ENCODE results near the gene SIPA1L3. TPM values are rescaled to one million over a fixed set of nuclear protein-coding genes. Genes with fewer than 3 reads are reported as not detected.

The SIPA1L3 gene
- total and polyA plus RNA-seq, 2 experiments from 2014 or later: 15.7 to 54.1 TPM

DNA sequence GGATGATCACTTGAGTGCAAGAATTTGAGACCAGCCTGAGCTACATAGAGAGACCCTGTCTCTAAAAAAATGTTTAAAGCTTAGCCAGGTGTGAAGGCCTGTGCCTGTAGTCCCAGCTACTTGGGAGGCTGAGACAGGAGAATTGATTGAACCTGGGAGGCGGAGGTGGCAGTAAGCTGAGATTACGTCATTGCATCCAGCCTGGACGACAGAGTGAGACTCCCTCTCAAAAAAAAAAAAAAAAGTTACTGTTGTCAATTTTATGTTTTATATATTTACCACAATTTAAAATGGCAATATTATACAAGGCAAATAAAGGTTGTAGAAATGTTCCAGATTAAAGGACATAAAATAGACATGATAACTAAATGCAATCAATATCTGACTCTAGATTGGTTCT lies 29.9 kb upstream of the SIPA1L3 start (continued):
- TF ChIP-seq, protein P1, sequence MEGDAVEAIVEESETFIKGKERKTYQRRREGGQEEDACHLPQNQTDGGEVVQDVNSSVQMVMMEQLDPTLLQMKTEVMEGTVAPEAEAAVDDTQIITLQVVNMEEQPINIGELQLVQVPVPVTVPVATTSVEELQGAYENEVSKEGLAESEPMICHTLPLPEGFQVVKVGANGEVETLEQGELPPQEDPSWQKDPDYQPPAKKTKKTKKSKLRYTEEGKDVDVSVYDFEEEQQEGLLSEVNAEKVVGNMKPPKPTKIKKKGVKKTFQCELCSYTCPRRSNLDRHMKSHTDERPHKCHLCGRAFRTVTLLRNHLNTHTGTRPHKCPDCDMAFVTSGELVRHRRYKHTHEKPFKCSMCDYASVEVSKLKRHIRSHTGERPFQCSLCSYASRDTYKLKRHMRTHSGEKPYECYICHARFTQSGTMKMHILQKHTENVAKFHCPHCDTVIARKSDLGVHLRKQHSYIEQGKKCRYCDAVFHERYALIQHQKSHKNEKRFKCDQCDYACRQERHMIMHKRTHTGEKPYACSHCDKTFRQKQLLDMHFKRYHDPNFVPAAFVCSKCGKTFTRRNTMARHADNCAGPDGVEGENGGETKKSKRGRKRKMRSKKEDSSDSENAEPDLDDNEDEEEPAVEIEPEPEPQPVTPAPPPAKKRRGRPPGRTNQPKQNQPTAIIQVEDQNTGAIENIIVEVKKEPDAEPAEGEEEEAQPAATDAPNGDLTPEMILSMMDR (conservative IDR thresholded peaks at IDR 0.05; ENCODE audit: low read depth in 2 of 2): no peak
- TF ChIP-seq STAT1 (IDR thresholded peaks at IDR 0.05; ENCODE audit: unreplicated experiment): no peak

DNA sequence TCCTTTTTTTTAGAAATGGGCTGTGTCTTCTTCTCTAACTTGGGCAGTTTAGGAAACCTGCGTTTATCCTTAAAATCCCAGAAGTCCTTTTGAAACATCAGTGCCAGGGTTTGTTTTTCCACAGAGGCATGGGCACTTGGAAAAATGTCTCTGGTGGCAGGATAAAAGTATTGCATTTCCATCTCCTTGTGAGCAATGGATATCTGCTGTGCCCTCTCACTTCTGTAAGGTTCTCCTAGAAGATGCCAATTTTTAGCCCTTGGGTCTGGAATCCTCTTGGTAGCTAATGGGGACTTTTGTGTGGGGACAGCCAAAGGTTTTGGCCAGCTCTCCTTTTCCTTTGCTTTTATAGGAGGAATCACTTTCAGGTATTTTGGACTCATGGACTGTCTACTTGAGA lies 21.6 kb upstream of the SIPA1L3 start:
- peaks cover 31% of the 10 kb centered on the region for H3K9me3 Mint-ChIP-seq
- H3K27me3 Mint-ChIP-seq (ENCODE audit: insufficient read depth, low read depth, poor library complexity): peaks cover 8% of the 10 kb centered on the region
- TF ChIP-seq, protein P1 (conservative IDR thresholded peaks at IDR 0.05; ENCODE audit: low read depth in 2 of 2): no peak; a peak in 1 of 4 replicates
- TF ChIP-seq, protein P2, sequence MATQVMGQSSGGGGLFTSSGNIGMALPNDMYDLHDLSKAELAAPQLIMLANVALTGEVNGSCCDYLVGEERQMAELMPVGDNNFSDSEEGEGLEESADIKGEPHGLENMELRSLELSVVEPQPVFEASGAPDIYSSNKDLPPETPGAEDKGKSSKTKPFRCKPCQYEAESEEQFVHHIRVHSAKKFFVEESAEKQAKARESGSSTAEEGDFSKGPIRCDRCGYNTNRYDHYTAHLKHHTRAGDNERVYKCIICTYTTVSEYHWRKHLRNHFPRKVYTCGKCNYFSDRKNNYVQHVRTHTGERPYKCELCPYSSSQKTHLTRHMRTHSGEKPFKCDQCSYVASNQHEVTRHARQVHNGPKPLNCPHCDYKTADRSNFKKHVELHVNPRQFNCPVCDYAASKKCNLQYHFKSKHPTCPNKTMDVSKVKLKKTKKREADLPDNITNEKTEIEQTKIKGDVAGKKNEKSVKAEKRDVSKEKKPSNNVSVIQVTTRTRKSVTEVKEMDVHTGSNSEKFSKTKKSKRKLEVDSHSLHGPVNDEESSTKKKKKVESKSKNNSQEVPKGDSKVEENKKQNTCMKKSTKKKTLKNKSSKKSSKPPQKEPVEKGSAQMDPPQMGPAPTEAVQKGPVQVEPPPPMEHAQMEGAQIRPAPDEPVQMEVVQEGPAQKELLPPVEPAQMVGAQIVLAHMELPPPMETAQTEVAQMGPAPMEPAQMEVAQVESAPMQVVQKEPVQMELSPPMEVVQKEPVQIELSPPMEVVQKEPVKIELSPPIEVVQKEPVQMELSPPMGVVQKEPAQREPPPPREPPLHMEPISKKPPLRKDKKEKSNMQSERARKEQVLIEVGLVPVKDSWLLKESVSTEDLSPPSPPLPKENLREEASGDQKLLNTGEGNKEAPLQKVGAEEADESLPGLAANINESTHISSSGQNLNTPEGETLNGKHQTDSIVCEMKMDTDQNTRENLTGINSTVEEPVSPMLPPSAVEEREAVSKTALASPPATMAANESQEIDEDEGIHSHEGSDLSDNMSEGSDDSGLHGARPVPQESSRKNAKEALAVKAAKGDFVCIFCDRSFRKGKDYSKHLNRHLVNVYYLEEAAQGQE (IDR thresholded peaks at IDR 0.05; ENCODE audit: unreplicated experiment): no peak
- TF ChIP-seq, protein P3, sequence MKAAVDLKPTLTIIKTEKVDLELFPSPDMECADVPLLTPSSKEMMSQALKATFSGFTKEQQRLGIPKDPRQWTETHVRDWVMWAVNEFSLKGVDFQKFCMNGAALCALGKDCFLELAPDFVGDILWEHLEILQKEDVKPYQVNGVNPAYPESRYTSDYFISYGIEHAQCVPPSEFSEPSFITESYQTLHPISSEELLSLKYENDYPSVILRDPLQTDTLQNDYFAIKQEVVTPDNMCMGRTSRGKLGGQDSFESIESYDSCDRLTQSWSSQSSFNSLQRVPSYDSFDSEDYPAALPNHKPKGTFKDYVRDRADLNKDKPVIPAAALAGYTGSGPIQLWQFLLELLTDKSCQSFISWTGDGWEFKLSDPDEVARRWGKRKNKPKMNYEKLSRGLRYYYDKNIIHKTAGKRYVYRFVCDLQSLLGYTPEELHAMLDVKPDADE (IDR thresholded peaks at IDR 0.05): no peak
- TF ChIP-seq ZNF114 (CRISPR knock-in tag; IDR thresholded peaks at IDR 0.05): no peak
- TF ChIP-seq, protein P4, sequence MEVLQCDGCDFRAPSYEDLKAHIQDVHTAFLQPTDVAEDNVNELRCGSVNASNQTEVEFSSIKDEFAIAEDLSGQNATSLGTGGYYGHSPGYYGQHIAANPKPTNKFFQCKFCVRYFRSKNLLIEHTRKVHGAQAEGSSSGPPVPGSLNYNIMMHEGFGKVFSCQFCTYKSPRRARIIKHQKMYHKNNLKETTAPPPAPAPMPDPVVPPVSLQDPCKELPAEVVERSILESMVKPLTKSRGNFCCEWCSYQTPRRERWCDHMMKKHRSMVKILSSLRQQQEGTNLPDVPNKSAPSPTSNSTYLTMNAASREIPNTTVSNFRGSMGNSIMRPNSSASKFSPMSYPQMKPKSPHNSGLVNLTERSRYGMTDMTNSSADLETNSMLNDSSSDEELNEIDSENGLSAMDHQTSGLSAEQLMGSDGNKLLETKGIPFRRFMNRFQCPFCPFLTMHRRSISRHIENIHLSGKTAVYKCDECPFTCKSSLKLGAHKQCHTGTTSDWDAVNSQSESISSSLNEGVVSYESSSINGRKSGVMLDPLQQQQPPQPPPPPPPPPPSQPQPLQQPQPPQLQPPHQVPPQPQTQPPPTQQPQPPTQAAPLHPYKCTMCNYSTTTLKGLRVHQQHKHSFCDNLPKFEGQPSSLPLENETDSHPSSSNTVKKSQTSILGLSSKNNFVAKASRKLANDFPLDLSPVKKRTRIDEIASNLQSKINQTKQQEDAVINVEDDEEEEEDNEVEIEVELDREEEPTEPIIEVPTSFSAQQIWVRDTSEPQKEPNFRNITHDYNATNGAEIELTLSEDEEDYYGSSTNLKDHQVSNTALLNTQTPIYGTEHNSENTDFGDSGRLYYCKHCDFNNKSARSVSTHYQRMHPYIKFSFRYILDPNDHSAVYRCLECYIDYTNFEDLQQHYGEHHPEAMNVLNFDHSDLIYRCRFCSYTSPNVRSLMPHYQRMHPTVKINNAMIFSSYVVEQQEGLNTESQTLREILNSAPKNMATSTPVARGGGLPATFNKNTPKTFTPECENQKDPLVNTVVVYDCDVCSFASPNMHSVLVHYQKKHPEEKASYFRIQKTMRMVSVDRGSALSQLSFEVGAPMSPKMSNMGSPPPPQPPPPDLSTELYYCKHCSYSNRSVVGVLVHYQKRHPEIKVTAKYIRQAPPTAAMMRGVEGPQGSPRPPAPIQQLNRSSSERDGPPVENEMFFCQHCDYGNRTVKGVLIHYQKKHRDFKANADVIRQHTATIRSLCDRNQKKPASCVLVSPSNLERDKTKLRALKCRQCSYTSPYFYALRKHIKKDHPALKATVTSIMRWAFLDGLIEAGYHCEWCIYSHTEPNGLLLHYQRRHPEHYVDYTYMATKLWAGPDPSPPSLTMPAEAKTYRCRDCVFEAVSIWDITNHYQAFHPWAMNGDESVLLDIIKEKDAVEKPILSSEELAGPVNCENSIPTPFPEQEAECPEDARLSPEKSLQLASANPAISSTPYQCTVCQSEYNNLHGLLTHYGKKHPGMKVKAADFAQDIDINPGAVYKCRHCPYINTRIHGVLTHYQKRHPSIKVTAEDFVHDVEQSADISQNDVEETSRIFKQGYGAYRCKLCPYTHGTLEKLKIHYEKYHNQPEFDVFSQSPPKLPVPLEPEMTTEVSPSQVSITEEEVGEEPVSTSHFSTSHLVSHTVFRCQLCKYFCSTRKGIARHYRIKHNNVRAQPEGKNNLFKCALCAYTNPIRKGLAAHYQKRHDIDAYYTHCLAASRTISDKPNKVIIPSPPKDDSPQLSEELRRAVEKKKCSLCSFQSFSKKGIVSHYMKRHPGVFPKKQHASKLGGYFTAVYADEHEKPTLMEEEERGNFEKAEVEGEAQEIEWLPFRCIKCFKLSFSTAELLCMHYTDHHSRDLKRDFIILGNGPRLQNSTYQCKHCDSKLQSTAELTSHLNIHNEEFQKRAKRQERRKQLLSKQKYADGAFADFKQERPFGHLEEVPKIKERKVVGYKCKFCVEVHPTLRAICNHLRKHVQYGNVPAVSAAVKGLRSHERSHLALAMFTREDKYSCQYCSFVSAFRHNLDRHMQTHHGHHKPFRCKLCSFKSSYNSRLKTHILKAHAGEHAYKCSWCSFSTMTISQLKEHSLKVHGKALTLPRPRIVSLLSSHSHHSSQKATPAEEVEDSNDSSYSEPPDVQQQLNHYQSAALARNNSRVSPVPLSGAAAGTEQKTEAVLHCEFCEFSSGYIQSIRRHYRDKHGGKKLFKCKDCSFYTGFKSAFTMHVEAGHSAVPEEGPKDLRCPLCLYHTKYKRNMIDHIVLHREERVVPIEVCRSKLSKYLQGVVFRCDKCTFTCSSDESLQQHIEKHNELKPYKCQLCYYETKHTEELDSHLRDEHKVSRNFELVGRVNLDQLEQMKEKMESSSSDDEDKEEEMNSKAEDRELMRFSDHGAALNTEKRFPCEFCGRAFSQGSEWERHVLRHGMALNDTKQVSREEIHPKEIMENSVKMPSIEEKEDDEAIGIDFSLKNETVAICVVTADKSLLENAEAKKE (CRISPR knock-in tag; IDR thresholded peaks at IDR 0.05): no peak
- TF ChIP-seq POLR2AphosphoS5 (IDR thresholded peaks at IDR 0.05; ENCODE audit: low read depth): no peak
- TF ChIP-seq CREB1 (CRISPR knock-in tag; IDR thresholded peaks at IDR 0.05; ENCODE audit: low read depth): no peak
- no peak for TF ChIP-seq NANOG (IDR thresholded peaks at IDR 0.05; ENCODE audit: borderline replicate concordance)
- TF ChIP-seq ZNF331 (CRISPR knock-in tag; IDR thresholded peaks at IDR 0.05; ENCODE audit: low read depth): no peak

More for the DNA sequence above, 21.6 kb upstream of the SIPA1L3 start:
- H3K36me3 Mint-ChIP-seq (ENCODE audit: low read depth): peaks cover 4% of the 10 kb centered on the region; the same call in 2 of the 3 replicates
- peaks cover 43% of the 10 kb centered on the region for H3K9me2 ChIP-seq (ENCODE audit: insufficient read depth)
- no peaks in the 10 kb centered on the region for H3F3A ChIP-seq (replicated peaks; ENCODE audit: low read depth)
- no peak overlapping the region for H3K4me2 ChIP-seq
- no peak overlapping the region for H3K27ac Mint-ChIP-seq
- H3K4me1 Mint-ChIP-seq: no peaks in the 10 kb centered on the region
- no peaks in the 10 kb centered on the region for H3K4me1 ChIP-seq (ENCODE audit: insufficient read depth)
- H3K79me2 ChIP-seq (replicated peaks; ENCODE audit: insufficient read depth): no peaks in the 10 kb centered on the region
- H4K20me1 ChIP-seq (replicated peaks; ENCODE audit: insufficient read depth): no peaks in the 10 kb centered on the region
- no peaks in the 10 kb centered on the region for H3K27me3 ChIP-seq (ENCODE audit: insufficient read depth)
- ATAC-seq (no peak), DNase-seq (ENCODE audit: low spot score) (no peak)
- H3K27ac ChIP-seq (ENCODE audit: low read depth): no peak overlapping the region
- no peak overlapping the region for H3K4me3 Mint-ChIP-seq
- H2AFZ ChIP-seq: no peak overlapping the region
- H3K4me3 ChIP-seq: no peak overlapping the region
- no peaks in the 10 kb centered on the region; the same call in 1 of the 2 replicates for H3K36me3 ChIP-seq (ENCODE audit: insufficient read depth)

Data from GM23338 (cell line).